ENCODE results near the gene SLC26A6.

The SLC26A6 gene

DNA sequence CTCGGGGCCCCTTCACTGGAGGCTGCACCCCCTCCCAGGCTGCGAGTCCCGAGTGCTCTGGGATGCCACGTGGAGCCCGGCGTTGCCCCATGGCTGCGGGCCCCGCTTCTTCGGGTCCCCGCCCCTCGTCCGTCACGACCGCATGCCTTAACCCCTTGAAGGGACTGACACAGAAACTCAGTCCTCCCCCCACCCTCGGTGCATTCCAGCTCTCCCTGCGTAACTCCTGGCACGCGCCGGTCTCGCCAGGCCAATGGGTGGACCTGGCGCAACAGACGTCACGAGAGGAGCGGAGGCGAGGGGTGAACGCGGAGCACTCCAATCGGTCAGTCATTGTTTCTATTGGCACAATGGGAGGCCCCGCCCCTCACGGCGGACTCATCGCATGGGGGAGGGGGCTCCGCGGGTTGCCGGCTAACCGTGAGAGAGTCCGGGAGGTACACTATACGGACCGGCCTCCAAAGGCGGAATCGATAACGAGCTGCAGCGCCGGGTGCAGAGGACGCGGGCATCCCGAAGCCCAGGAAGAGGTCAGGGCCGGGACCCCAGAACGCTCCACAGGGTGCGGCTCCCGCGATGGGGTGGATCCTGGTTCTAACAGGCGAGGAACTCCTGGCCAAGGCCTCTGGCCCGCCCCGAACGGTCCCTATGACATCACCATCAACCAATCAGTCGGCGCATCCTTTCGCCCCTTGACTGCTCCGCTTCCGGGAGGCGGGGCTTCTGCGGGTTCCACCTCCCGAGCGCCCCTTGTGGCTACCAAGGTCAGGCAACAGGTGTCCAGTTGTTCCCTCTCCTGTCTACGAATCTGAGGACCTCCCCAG, 28.4 kb upstream of the SLC26A6 start:
- peak; percentile 69 for DNase-seq (ENCODE audit: low read depth, low spot score)
- H3K36me3 ChIP-seq (ENCODE audit: insufficient read depth, low read length), result no peaks in the 10 kb centered on the region
- no peaks in the 10 kb centered on the region for H3K9me3 ChIP-seq (ENCODE audit: low read depth, low read length)
- H3K9ac ChIP-seq (ENCODE audit: insufficient read length), result peak overlapping the region; percentile 77
- H3K27ac ChIP-seq, result peak overlapping the region; percentile 68
- peak; percentile 51; the same call in 1 of the 2 replicates for TF ChIP-seq POLR2AphosphoS5 (IDR thresholded peaks at IDR 0.05; ENCODE audit: borderline replicate concordance, low read depth, low read length)
- no peak for TF ChIP-seq EZH2 (IDR thresholded peaks at IDR 0.05)
- H3K4me3 ChIP-seq, result peak overlapping the region; percentile 83

DNA sequence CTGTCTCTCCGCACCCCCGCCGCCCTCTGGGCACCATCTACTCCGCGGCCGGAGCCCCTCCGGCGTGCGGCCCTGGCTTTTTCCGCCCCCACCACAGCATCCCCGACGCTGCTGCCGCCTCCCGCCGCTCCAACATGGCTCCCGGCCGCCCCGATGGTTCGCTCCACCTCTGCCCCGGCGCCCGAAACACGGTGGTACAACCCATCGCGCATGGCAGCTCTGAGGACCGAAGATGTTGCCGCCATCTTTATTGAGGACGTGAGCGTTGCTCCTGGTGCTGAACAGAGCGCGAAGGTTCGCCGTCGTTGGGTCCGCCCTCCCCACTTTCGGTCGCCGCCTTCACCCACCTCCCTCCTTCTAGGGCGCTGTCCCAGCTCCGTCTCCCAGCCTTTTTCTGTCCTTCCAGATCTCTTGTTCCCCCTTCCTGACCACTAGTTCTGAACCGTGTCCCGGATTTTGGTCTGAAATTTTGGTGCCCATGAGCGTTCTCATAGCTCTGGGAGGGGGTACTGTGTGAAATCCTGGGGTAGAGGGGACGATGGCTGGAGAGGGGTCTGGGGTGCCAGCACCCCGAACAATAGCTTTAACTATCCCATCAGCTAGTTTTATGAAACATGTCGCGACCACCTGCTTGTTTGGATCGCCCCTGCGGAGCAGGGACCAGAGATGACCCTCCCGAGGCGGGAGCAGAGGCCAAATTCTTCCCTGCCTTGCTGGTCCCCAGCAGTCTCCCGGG, 27.7 kb upstream of the SLC26A6 start, which contains the start of gene CELSR3:
CELSR3 (minus strand) TSS at position 134 of the 736 bp plus-strand sequence. CDS start 252 bp downstream, outside the sequence.
- Histone ChIP-seq H3K36me3 (ENCODE audit: insufficient read depth, low read length) (no peaks in the 10 kb centered on the region), H3K9ac (ENCODE audit: insufficient read length) (peak within 1 kb of the TSS; percentile 77), H3K4me3 (peak within 1 kb of the TSS; percentile 83), H3K9me3 (ENCODE audit: low read depth, low read length) (no peaks in the 10 kb centered on the region), H3K27ac (peak within 1 kb of the TSS; percentile 68)
- DNase-seq (ENCODE audit: low read depth, low spot score), result peak; percentile 52
- TF ChIP-seq POLR2AphosphoS5 (IDR thresholded peaks at IDR 0.05; ENCODE audit: borderline replicate concordance, low read depth, low read length) (peak; percentile 37; the same call in 1 of the 2 replicates), EZH2 (IDR thresholded peaks at IDR 0.05) (no peak)

DNA sequence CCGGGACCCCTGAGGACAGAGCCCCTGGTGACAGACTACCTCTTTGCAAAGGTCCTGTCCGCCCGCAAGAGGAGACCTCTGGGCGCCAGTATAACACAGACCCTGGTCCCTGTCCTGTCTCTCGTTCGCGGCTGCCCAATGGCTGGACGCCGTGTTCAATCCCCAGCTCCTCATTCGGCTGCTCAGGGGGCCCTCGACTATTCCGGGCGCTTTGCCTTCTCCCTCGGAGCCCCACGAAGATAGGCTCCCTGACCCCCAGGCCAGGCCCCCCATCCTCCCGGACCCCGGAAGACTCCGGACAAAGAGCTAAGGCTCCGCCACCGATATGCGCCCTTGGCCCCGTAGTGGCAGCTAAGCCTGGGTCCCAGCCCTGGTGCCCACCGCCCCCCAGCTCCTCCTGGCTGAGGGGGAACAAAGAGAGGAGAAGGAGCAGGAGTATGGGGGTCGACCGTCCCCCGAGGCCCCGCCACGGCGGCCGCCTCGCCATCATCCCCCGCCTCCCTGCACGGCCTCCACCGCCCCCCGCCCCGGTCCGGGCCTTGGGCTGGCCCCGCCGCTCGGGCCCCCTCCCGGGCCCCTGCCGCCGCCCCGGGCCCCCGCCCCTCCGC, 27.0 kb upstream of the SLC26A6 start:
- Histone ChIP-seq H3K4me3 (peak overlapping the region; percentile 83; the same call in 1 of the 2 replicates), H3K9ac (ENCODE audit: insufficient read length) (no peak overlapping the region), H3K36me3 (ENCODE audit: insufficient read depth, low read length) (no peaks in the 10 kb centered on the region), H3K27ac (no peak overlapping the region), H3K9me3 (ENCODE audit: low read depth, low read length) (no peaks in the 10 kb centered on the region)
- TF ChIP-seq EZH2 (IDR thresholded peaks at IDR 0.05) (no peak), POLR2AphosphoS5 (IDR thresholded peaks at IDR 0.05; ENCODE audit: borderline replicate concordance, low read depth, low read length) (no peak), FOXP2 (optimal IDR thresholded peaks at IDR 0.05; ENCODE audit: control extremely low read depth, extremely low read length, insufficient read depth) (no peak)
- DNase-seq (ENCODE audit: low read depth, low spot score), result no peak

DNA sequence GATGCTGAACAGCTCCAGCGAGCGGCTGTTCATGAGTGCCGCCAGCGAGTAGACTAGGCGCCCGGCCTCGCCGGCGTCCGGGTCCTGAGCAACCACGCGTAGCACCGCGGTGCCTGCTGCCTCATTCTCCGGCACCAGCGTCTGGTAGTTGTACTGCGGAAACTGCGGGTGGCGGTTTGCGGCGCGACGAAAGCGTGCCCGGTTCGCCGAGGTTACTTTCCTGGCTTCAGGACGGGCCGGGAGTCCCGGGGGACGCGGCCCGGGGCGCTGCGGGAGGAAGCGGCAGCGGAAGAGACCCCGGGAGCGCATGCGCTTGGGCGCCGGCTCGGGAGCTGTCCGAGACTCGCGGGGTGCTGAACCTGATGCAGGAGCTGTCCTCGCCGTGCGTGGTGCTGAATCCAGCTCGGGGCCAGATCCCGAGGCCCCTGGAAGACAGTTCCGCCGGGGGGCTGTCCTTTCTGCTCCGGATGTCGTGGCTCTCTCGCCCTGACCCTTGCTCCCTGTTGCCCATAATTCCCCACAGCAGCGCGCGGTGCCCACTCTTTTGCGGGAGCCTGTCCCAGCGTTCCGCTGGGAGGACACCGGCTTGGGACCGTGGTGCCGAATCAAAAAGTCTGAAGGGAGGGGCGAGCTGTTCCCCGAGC, 26.4 kb upstream of the SLC26A6 start:
- Histone ChIP-seq H3K36me3 (ENCODE audit: insufficient read depth, low read length) (no peaks in the 10 kb centered on the region), H3K4me3 (peak overlapping the region; percentile 71), H3K27ac (no peak overlapping the region), H3K9me3 (ENCODE audit: low read depth, low read length) (no peaks in the 10 kb centered on the region), H3K9ac (ENCODE audit: insufficient read length) (no peak overlapping the region)
- TF ChIP-seq EZH2 (IDR thresholded peaks at IDR 0.05) (no peak), POLR2AphosphoS5 (IDR thresholded peaks at IDR 0.05; ENCODE audit: borderline replicate concordance, low read depth, low read length) (no peak), FOXP2 (optimal IDR thresholded peaks at IDR 0.05; ENCODE audit: control extremely low read depth, extremely low read length, insufficient read depth) (no peak)
- no peak for DNase-seq (ENCODE audit: low read depth, low spot score)

DNA sequence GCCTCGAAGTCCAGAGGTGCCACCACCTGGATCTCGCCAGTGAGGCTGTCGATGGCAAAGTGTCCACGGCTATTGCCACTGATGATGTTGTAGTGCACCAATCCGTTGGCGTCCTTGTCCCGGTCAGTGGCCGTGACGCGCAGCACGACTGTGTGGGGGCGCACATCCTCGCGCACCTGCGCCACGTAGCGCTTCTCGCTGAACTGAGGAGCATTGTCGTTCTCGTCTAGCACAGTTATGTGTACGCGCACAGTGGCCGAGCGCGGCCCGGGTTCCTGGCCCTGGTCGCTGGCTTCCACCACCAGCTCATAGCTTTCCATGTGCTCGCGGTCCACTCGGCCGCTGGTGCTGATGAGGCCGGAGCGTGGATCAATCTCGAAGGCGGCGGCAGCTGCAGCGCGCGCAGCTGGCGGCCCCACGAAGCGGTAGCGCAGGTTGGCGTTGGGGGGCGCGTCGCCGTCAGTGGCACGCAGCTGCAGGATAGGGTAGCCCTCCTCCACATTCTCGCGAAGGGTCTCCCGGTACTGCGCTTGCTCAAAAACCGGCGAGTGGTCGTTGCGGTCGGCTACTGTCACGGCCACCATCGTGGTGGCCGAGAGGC, 25.6 kb upstream of the SLC26A6 start:
- Histone ChIP-seq H3K9me3 (ENCODE audit: low read depth, low read length) (no peaks in the 10 kb centered on the region), H3K4me3 (peak overlapping the region; percentile 71; the same call in 1 of the 2 replicates), H3K9ac (ENCODE audit: insufficient read length) (no peak overlapping the region), H3K36me3 (ENCODE audit: insufficient read depth, low read length) (no peaks in the 10 kb centered on the region), H3K27ac (no peak overlapping the region)
- no peak for DNase-seq (ENCODE audit: low read depth, low spot score)
- TF ChIP-seq EZH2 (IDR thresholded peaks at IDR 0.05), result no peak
- TF ChIP-seq FOXP2 (optimal IDR thresholded peaks at IDR 0.05; ENCODE audit: control extremely low read depth, extremely low read length, insufficient read depth), result no peak
- no peak for TF ChIP-seq POLR2AphosphoS5 (IDR thresholded peaks at IDR 0.05; ENCODE audit: borderline replicate concordance, low read depth, low read length)

DNA sequence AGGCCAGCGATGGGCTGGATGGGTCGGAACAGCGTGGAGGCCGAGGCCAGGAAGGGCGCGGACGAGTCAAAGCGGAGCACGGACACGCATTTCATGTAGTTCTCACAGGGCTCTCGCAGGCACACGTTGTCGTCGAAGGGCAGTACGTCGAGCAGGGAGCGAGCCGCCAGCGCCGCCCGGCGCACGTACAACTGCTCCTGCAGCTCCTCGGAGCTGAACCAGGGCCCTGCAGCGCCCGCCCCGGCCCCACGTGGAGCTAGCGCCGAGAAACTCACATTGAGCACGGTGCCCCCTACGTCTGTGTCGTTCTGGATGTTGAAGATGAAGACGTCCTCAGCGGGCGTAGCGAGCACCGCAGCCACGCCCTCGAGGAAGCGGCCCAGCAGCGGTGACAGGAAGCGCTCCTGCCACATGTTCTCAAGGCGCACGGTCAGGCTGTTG, 21.6 kb upstream of the SLC26A6 start:
- no peaks in the 10 kb centered on the region for H3K9me3 ChIP-seq (ENCODE audit: low read depth, low read length)
- H3K4me3 ChIP-seq, result no peak overlapping the region
- H3K36me3 ChIP-seq (ENCODE audit: insufficient read depth, low read length), result no peaks in the 10 kb centered on the region
- no peak overlapping the region for H3K9ac ChIP-seq (ENCODE audit: insufficient read length)
- no peak overlapping the region for H3K27ac ChIP-seq
- TF ChIP-seq EZH2 (IDR thresholded peaks at IDR 0.05) (no peak), POLR2AphosphoS5 (IDR thresholded peaks at IDR 0.05; ENCODE audit: borderline replicate concordance, low read depth, low read length) (no peak), FOXP2 (optimal IDR thresholded peaks at IDR 0.05; ENCODE audit: control extremely low read depth, extremely low read length, insufficient read depth) (no peak)
- DNase-seq (ENCODE audit: low read depth, low spot score), result no peak

DNA sequence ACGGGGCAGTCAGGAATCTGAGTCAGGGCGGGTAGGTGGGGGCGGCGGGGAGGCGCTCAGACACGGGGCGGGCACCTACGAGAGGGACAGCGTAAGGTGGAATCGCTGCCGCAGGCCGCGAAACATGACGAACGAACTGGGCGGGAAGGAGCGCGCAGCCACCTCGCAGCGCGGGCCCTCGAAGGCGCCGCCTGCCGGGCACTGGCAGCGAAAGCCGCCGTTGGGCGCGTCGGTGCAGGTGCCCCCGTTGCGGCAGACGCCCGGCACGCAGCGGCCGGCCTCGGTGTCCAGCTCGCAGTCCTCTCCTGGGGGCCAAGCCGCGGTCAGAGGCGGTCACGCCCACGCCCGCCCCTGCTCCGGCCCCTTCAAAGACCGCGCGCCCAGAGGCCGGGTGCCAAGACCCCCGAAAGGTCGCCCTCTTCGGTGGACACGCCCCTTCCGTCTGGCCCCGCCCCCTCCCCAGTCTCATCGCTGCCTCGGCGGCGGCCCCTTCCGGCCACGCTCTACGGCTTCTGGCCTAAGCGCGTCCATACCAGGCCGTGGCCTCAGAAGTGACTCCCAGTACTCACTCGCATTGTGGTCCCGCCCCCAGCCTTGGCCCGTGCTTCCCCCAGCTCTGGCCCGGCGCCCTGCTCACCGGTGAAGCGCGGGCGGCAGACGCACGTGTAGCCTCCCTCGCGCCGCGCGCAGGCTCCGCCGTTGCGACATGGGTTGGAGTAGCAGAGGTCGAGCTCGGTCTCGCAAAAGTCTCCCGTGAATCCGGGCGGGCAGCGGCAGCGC, 21.0 kb upstream of the SLC26A6 start:
- Histone ChIP-seq H3K9me3 (ENCODE audit: low read depth, low read length) (no peaks in the 10 kb centered on the region), H3K9ac (ENCODE audit: insufficient read length) (no peak overlapping the region), H3K4me3 (peak overlapping the region; percentile 73), H3K27ac (no peak overlapping the region), H3K36me3 (ENCODE audit: insufficient read depth, low read length) (no peaks in the 10 kb centered on the region)
- no peak for DNase-seq (ENCODE audit: low read depth, low spot score)
- TF ChIP-seq FOXP2 (optimal IDR thresholded peaks at IDR 0.05; ENCODE audit: control extremely low read depth, extremely low read length, insufficient read depth) (no peak), POLR2AphosphoS5 (IDR thresholded peaks at IDR 0.05; ENCODE audit: borderline replicate concordance, low read depth, low read length) (no peak), EZH2 (IDR thresholded peaks at IDR 0.05) (no peak)
